Hypothalamus (tissue), 51 donors: ENCODE measurements around the gene FLRT1.
"Not testable (repeated sequence)": the region's sequence is repeated elsewhere in the genome, so short reads cannot be mapped to it uniquely, and the experiment has no call there.

Experiments used
- DNase-seq, 51 donors: peaks; one replicate each; lab custom pipeline; 2025; lab: John Stamatoyannopoulos, UW

The FLRT1 gene

GRCh38 chr11:64041846-64042245 is 6.1 kb downstream of the FLRT1 start:
- no peak for DNase-seq

DNA sequence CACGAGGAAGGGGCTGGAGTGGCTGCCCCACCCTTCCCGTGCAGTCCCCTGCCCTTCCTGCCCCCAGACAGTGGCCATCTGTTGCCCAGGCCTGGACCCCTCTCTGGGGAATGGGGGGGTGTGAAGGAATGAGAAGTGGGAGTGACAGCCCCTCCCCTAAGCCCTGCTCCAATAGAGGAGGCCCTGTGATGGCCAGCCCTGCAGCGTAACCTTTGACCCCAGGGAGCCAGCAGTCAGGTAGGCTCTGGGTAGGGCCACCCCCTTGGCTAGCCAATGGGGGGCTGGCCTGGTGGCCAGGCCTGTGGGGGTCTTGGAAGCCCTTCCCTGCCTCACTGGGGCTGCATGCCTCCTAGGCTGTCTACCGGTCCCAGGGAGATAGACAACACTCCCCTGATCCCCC is 6.6 kb downstream of the FLRT1 start:
- DNase-seq: no peak

GRCh38 chr11:64043545-64043944 is 7.8 kb downstream of the FLRT1 start:
- DNase-seq: no peak

DNA sequence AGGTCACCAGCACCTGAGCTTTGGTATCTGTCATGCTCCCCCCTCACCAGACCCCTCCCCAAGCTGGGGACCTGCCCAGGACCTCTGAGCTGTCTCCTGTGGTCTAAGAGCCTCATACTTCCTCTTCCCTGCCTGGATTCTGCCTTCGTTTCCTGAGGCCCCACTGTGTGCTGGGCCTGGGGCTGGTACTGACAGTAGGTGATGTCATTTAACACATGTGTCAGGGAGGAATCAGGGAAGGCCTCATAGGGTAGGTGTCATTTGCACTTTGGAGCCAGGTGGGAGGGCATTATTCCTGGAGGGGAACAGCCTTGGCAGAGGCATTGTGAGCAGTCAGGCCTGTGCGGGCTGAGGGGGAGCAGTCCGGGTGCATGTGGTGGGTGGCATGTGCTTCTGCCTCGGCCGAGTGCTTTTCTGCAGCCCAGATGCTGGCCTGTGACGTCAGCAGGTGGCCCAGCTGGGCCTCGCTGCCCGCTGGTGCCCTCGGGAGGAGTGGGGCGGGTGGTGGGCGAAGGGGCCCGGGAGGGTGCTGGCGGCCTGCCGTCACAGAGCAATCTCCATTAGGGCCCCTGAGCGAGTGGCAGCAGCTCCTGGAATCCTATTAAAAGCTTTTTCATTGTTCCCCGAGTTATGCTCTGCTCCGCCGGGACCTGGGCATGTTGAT is 9.1 kb downstream of the FLRT1 start:
- DNase-seq: peak in 37 of 51 donors; percentile 16 to 88 (median 56)

DNA sequence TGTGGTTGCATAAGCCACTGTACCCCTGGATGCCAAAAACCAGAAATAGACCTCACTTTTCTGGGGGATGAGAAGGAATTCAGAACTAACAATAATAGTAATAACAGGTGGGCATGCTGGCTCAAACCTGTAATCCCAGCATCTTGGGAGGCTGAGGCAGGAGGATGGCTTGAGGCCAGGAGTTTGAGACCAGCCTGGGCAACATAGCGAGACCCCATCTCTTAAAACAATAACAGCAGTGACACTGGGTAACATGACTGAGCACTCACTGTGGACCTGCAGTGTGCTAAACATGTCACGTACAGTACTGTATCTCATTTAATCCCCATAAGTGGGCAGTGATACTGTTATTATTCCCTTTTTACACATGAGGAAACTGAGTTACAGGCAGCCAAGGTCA is 10.0 kb downstream of the FLRT1 start:
- DNase-seq: no peak

GRCh38 chr11:64047373-64047772 is 11.6 kb downstream of the FLRT1 start:
- DNase-seq: not testable (repeated sequence)

GRCh38 chr11:64048042-64048854 is 12.5 kb downstream of the FLRT1 start:
- DNase-seq: peak; percentile 17 to 99 (median 90)

- no peak for DNase-seq
Measured at GRCh38 chr11:64049509-64049908, 13.8 kb downstream of the FLRT1 start.

DNA sequence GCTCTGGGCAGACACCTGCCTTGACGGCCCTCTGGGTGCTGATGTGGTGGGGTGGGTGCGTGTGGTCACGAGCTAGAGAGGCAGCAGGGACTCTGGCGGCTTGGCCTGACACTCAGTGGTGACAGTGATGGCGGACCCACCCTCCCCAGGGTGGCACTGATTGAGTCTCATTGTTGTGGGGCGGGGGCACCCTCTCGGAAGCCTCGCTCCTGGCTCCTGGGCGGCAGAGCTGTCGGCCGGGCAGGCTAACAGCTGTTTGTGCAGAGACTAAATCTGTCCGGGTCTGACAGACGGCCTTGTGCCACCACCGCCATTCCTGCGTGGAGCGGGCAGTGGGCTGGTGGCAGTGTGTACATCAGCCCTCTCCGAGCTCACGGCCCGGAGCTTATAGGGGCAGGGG is 15.6 kb downstream of the FLRT1 start:
- DNase-seq: peak in 6 of 51 donors; percentile 21 to 40 (median 30)

- no peak for DNase-seq
Measured at GRCh38 chr11:64052436-64052835, 16.7 kb downstream of the FLRT1 start.

GRCh38 chr11:64052938-64053622 is 17.3 kb downstream of the FLRT1 start:
- no peak for DNase-seq

DNA sequence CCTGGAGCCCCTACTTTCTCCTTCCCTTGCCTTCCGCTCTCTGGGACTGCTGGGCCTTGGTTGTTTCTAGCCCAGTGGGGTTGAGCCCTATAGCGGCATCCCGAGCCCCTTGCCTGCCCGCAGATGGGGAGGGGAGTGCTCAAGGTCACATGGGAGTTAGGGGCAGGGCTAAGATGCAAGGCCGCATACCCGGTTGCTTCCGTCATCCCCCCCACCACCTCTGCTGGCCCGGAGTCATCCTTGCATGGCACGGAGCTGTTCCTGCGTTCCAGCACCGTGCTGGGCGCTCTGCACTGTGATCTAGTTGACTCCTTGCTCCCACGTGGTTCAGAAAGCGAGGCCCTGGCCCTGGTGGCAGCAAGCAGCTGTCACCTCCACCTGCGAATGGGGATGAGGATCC is 18.0 kb downstream of the FLRT1 start:
- peak in 1 of 51 donors; percentile 18 for DNase-seq

DNA sequence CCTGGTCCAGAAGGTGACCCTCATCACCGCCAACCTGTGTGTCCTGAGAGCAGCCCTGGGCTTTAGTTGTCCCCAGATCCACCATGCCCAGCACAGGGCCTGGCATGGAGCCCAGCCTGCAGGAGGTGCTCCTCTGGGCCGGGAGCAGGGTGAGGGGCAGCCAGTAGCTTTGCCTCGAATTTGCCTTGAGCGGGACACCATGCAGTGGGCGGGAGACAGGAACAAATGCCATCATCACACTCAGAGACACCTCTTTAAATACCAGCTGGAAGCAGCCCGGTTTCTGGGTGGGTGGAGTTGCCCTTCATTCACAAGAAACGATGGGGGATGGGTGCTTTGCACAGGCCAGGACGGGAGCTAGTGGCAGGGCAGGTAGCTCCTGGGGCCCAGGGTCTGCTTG is 19.3 kb downstream of the FLRT1 start:
- DNase-seq: peak in 5 of 51 donors; percentile 23 to 47 (median 31)

- DNase-seq: peak in 30 of 51 donors; percentile 13 to 79 (median 48)
Measured at GRCh38 chr11:64056213-64056785, 20.6 kb downstream of the FLRT1 start.

DNA sequence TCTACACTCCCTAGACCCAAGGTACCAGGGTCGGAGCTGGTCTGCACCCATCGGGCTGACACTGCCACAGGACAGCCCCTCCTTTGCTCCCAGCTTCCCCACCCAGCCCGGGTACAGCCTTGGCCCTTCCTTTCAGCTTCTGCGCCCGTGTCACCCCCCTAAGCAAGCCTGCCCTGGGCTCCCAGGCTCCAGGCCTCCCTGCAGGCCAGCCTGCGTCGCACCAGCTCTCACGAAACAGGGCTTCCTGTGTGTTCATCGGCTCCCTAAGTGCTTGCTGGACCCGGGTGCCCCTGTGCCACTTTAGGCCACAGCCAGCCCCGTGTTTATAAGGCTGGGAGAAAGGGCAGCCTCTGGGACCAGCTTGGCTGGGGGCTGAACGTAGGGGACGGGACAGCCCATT is 21.1 kb downstream of the FLRT1 start:
- DNase-seq: no peak

DNA sequence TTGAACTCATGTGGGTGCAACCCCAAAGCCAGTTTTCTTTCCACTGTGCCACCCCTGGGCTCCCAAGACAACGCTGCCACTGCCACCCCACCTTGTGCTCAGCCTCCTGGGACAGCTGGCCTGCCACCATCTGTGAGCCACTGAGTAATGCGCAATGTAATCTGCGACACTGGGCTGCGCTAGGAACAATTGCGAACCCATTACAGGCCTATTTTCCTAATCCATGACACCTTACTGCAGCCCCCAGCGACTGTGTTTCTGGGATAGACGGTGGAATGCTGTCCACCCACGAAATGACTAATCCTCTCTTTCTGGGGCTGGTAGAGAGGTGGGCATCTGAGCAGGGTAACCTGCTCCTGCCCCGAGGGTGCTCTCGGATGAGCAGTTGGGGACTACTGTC is 22.2 kb downstream of the FLRT1 start:
- peak in 1 of 51 donors; percentile 23 for DNase-seq

DNA sequence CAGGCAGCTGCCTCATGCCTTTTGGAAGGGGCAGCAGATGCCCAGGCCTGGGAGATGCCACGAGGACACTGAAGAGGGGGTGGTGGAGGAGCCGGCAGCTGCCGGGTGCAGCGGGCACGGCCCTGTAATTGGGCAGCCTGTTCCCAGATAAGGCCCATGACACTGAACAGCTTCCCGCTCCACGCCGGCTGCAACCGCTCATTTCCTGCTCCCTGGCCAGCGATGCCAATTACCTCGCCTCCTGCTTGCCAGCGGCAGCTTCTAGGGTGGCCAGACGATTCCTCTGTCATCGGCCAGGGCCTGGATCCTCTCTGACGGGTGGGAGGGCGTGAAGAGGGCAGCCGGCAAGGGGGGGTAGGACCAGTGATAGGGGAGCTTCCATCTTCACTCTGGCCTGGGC is 22.8 kb downstream of the FLRT1 start:
- DNase-seq: peak in 13 of 51 donors; percentile 16 to 55 (median 31)

- DNase-seq: no peak
Measured at GRCh38 chr11:64059339-64060140, 23.8 kb downstream of the FLRT1 start.

DNA sequence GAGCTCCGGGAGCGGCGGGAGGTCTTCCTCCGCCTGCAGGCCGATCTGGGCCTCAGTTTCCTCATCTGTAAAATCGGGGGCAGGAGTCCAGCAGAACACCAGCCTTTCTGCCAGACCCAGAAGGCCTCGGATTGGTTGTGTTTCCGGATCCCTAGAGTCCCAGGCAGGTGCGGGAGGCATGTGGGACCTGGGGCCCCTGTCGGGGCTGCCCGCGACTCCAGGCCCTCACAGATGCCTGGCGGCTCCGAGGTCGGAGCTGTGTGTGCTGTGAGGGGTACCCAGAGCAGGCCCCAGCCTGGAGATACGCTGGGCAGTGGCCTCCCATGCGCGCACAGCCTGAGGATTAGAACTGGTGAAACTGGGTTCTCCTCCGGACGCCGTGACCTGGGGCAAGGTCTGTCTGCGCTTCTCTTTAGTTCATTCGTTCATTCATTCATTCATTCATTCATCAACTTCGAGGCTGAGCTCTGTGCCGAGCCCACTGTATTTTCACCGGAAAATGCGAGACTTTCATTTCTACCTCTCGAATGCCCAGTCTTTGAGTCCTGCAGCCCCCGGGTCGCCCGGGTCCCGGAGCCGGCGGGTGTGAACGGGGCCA is 24.6 kb downstream of the FLRT1 start:
- DNase-seq: no peak
